MCF 10A (cell line): Measurements from ENCODE around the gene ASTN1. TPM values are rescaled to one million over a fixed set of nuclear protein-coding genes. Genes with fewer than 3 reads are reported as not detected.

Source experiments
- BruUV-seq: library from RNA; stranded (reverse); fragments of 400-500 nt; replicated peaks from 2 replicates; lab custom pipeline; 2021; lab: Mats Ljungman, UMichigan
- CTCF ChIA-PET: fragments of 300-600 bp; sonication (Branson Sonifier 250); formaldehyde crosslinking; extraction: SDS; loops from one replicate; lab custom pipeline; 2021; ENCODE audit warnings: antibody characterized with exemption, inconsistent platforms; lab: Yijun Ruan, JAX
- POLR2A ChIA-PET: fragments of 300-600, 350-650 bp; sonication (Branson Sonifier 250); formaldehyde crosslinking; extraction: SDS; loops from one replicate; lab custom pipeline; 2020; ENCODE audit warnings: antibody characterized with exemption, inconsistent platforms; lab: Yijun Ruan, JAX
- DNase-seq: peaks from one replicate; pipeline ENCODE4 v3.0.0-alpha.2; 2018; ENCODE audit not compliant: unreplicated experiment
- H3K27ac Mint-ChIP-seq: one replicate; pipeline ENCODE4 v1.8.0; 2022; ENCODE audit warnings: mild to moderate bottlenecking, low read depth, mixed read lengths; ENCODE audit not compliant: unreplicated experiment
- H3K27me3 Mint-ChIP-seq: one replicate; pipeline ENCODE4 v1.8.0; 2022; ENCODE audit warnings: mixed read lengths; ENCODE audit not compliant: insufficient read depth, unreplicated experiment
- H3K36me3 Mint-ChIP-seq: one replicate; pipeline ENCODE4 v1.8.0; 2022; ENCODE audit warnings: mild to moderate bottlenecking, moderate library complexity, mixed read lengths; ENCODE audit not compliant: insufficient read depth, unreplicated experiment
- H3K4me1 Mint-ChIP-seq: one replicate; pipeline ENCODE4 v1.8.0; 2022; ENCODE audit warnings: mixed read lengths; ENCODE audit not compliant: insufficient read depth, unreplicated experiment
- H3K4me3 Mint-ChIP-seq: one replicate; pipeline ENCODE4 v1.8.0; 2022; ENCODE audit warnings: mild to moderate bottlenecking, moderate library complexity, mixed read lengths; ENCODE audit not compliant: unreplicated experiment
- H3K9me3 Mint-ChIP-seq: one replicate; pipeline ENCODE4 v1.8.0; 2022; ENCODE audit warnings: mixed read lengths; ENCODE audit not compliant: unreplicated experiment
- intact Hi-C: fragments of 100-400 bp; cut with micrococcal nuclease; formaldehyde crosslinking; loops from 2 replicates; pipeline ENCODE4 v1.14.1; 2022
- total RNA-seq: library from RNA; stranded (reverse); gene quantifications from 2 replicates; pipeline ENCODE4 v1.2.3, GENCODE V29; 2022
- TF ChIP-seq, protein P1 (sequence below): fragments of 200-600 bp; IDR thresholded peaks from one replicate; pipeline ENCODE4 v1.8.0; 2022; ENCODE audit warnings: antibody characterized with exemption, mild to moderate bottlenecking; ENCODE audit not compliant: unreplicated experiment

Gene ASTN1
- total RNA-seq, 1 experiment from 2014 or later = not detected

DNA sequence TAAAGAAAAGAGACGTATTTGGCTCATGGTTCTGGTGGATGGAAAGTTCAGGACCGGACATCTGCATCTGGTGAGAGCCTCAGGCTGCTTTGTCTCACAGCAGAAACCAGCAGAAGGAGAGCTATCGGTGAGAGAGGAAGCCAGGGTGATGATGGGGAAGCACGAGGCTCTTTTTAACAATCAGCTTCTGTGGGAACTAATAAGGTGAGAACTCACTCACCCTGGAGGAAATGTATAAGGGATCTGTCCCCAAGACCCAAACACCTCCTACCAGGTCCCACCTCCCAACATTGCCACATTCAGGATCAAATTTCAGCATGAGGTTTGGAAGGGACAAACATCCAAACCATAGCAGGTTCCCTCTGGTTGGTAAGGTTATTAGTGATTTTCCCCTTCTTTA, 32.8 kb downstream of the ASTN1 start:
- BruUV-seq = no TSS peak
- Mint-ChIP-seq H3K4me1 (no peaks in the 10 kb centered on the region), H3K4me3 (no peak overlapping the region), H3K9me3 (no peaks in the 10 kb centered on the region), H3K36me3 (no peaks in the 10 kb centered on the region), H3K27me3 (peaks cover 53% of the 10 kb centered on the region), H3K27ac (no peak overlapping the region)
- ChIA-PET POLR2A (no interaction called here), CTCF (interaction anchor here (1.1 to 1.6 kb wide), 2 partner anchors 50 to 649 kb away, joined by 3 to 4 read pairs; no protein-coding TSS in a partner anchor)
- TF ChIP-seq, protein P1, sequence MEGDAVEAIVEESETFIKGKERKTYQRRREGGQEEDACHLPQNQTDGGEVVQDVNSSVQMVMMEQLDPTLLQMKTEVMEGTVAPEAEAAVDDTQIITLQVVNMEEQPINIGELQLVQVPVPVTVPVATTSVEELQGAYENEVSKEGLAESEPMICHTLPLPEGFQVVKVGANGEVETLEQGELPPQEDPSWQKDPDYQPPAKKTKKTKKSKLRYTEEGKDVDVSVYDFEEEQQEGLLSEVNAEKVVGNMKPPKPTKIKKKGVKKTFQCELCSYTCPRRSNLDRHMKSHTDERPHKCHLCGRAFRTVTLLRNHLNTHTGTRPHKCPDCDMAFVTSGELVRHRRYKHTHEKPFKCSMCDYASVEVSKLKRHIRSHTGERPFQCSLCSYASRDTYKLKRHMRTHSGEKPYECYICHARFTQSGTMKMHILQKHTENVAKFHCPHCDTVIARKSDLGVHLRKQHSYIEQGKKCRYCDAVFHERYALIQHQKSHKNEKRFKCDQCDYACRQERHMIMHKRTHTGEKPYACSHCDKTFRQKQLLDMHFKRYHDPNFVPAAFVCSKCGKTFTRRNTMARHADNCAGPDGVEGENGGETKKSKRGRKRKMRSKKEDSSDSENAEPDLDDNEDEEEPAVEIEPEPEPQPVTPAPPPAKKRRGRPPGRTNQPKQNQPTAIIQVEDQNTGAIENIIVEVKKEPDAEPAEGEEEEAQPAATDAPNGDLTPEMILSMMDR = no peak
- DNase-seq = no peak
- intact Hi-C loops = no loop called here

DNA sequence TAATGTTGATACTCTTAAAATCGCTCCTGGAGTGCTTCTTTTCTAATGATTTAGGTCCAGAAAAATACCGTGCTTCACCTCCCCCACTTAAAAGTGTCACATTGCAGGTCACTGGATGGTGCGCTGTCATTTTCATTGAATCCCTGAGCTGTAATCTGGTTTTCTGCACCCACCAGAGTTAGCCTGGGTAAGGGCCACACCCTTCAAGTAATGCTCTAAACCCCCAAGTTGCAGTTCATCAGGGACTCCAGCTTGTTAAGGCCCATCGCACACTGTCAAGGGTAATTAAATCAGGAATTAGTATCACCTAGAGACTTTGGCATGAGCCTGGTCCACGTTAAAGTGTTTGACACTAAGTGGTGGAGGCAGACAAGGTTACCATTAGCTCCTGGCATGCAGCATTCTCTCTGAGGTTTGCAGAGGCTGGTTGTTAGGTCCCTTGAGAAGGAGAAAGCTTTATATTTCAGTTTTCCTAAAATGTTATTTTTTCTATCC, 34.0 kb downstream of the ASTN1 start:
- H3K27me3 Mint-ChIP-seq = peaks cover 54% of the 10 kb centered on the region
- no TSS peak for BruUV-seq
- no peak overlapping the region for H3K27ac Mint-ChIP-seq
- no peaks in the 10 kb centered on the region for H3K9me3 Mint-ChIP-seq
- TF ChIP-seq, protein P1 = no peak
- no peak overlapping the region for H3K4me3 Mint-ChIP-seq
- POLR2A ChIA-PET = no interaction called here
- H3K4me1 Mint-ChIP-seq = no peaks in the 10 kb centered on the region
- intact Hi-C loops = no loop called here
- CTCF ChIA-PET = interaction anchor here (0.6 to 0.9 kb wide), 3 partner anchors 191 to 856 kb away, joined by 3 read pairs; no protein-coding TSS in a partner anchor
- no peak for DNase-seq
- no peaks in the 10 kb centered on the region for H3K36me3 Mint-ChIP-seq

DNA sequence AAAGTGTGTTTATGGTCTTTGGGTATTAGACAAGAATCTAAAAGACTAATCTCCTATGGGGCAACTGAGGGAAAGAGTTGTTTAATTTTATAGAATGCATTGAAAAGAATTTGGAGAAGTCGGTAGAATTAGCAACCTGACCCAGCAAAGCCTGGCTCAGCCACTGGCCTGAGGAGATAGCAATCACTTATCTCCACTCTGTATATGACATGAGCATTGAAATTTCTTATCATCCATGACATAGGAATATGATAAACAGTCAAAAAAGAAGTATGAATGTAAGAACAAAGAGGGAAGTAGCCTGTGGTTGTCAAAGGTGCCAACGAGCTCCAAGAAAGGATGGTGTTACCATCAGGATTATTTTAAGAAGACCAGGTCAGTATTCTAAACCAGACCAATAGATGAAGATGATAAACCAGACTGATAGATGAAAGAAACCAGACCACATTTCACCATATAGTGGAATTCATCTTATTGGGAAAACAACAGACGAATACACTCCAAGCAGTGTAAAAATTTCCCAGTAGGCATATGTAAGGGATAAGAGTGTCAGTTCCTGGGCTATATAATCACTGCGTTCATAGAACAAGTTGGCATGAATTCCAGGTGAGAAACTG, 35.7 kb downstream of the ASTN1 start:
- Mint-ChIP-seq H3K27me3 (peaks cover 40% of the 10 kb centered on the region), H3K4me1 (no peaks in the 10 kb centered on the region), H3K9me3 (no peaks in the 10 kb centered on the region), H3K27ac (no peak overlapping the region), H3K4me3 (no peak overlapping the region), H3K36me3 (no peaks in the 10 kb centered on the region)
- ChIA-PET CTCF (interaction anchor here (1.4 kb wide), 2 partner anchors 10 to 53 kb away, joined by 3 to 6 read pairs; no protein-coding TSS in a partner anchor), POLR2A (no interaction called here)
- intact Hi-C loops = no loop called here
- no TSS peak for BruUV-seq
- TF ChIP-seq, protein P1 = no peak
- no peak for DNase-seq

DNA sequence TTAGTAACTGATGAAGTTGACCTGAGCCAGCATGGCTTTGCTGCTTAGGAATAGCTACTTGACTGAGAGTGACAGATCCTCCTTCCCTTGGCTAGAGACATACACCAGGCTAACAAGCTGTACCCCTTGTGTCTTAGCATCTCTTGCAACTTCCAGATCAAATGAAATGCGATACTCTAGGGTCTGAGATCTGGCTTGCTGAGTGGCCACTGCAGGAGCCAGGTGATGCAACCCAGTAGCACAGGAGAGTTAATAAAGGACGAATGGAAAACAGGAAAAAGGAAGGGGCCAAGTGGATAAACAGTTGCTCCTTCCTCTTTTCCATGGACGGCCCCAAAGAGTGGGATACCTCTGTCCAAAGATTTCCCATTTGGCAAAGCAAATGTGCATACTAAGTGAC, 38.2 kb downstream of the ASTN1 start:
- no peak for DNase-seq
- POLR2A ChIA-PET = no interaction called here
- Mint-ChIP-seq H3K27ac (no peak overlapping the region), H3K4me3 (no peak overlapping the region), H3K27me3 (peaks cover 41% of the 10 kb centered on the region), H3K9me3 (no peaks in the 10 kb centered on the region), H3K4me1 (no peaks in the 10 kb centered on the region), H3K36me3 (no peaks in the 10 kb centered on the region)
- intact Hi-C loops = no loop called here
- BruUV-seq = no TSS peak
- CTCF ChIA-PET = no interaction called here
- TF ChIP-seq, protein P1 = no peak
